ENCODE results near the gene LILRB1. TPM values are rescaled to one million over a fixed set of nuclear protein-coding genes. Genes with fewer than 3 reads are reported as not detected.
"Not testable (repeated sequence)": the region's sequence is repeated elsewhere in the genome, so short reads cannot be mapped to it uniquely, and the experiment has no call there.

Gene LILRB1
- total RNA-seq, 1 donor from 2014 or later = 0.11 TPM

DNA sequence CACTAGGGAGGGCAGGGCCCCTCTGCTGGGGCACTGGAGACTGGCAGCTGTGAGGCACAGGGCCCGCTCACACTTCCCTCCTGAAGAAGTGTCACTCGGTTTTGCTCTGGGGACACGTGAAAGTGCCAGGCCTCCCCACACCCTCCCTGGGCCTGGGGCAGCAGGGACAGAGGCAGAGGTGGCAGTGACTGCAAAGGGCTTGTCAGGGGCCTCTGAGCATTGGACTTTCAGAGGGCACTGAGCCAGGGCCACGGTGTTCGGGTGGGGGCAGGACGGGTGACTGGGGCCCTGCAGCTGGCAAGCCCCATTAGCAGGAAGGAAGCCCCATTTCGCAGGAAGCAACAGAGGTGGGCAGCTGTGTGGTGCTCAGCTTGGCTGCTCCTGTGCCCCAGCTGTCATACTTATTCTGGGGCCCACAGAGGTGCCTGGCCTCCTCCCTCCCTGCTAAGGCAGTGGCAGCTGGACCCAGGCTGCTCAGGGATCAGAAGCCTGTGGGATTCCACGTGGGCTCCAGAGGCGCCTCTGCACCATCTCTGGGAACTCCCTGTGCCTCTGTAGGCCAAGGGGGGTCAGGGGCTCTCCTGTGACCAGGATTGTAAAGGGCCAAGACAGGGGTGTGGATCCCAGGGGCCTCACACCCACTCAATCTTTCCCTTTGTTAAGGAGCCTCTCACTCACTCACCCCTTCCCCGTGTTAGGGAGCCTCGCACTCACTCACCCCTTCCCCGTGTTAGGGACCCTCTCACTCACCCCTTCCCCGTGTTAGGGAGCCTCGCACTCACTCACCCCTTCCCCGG is 5.2 kb upstream of the LILRB1 start:
- intact Hi-C loops (cut with micrococcal nuclease) = not testable (repeated sequence)

DNA sequence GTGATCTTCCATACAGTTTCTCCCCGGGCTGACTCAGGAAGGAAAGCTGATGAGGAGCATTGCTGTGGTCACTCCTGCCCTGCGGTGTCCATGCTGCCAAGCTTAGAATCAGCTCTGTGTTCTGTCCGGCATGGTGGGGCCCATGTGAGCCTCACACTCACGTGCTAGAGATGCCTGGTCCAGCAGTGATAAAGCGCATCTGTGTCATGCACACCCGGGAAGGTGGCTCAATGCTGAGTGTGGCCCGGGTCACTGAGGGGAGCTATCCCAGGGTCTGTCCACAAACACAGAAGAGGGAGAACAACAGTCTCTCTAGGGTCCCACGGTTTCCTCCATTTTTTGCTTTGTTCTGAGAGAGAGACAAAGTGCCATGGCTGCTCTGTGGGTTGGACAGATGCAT is 3.5 kb upstream of the LILRB1 start:
- intact Hi-C loops (cut with micrococcal nuclease) = no loop called here

DNA sequence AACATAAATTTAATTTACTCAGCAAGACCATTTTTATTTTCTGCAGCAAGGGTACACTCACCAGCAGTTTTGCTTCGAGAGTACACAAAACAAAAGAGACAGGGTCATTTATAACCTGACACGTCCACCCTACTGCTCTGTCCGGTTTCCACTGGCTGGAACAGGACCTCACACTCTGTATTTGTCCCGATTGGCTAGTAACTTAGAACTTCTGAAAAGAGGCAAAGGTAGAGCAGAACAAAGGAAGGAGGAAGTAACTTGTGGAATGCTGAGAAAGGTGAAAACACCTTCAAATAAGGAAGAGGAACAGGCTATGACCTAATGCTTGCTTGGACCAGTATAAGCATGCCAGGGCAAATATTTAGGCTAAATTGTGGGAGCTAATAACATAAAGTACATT is 2.4 kb upstream of the LILRB1 start:
- intact Hi-C loops (cut with micrococcal nuclease) = not testable (repeated sequence)

DNA sequence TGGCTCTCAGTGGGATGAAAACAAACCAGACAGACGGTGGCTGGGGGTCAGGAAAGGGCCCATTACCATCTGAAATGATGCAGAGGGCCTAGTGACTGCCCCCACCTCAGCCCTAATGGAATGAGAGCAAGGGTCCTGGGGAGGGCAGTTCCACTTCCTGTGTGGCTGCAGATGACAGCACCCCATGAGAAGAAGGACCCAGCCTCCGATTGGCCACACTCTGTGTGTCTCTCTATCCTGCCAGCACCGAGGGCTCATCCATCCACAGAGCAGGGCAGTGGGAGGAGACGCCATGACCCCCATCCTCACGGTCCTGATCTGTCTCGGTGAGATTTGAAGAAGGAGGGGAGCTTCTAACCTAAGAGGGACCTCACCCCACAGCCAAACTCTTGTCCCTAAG is 498 bp downstream of the LILRB1 start:
- intact Hi-C loops (cut with micrococcal nuclease) = loop anchor here (5.0 kb wide), 1 partner anchor 333 kb away; no protein-coding TSS in a partner anchor

DNA sequence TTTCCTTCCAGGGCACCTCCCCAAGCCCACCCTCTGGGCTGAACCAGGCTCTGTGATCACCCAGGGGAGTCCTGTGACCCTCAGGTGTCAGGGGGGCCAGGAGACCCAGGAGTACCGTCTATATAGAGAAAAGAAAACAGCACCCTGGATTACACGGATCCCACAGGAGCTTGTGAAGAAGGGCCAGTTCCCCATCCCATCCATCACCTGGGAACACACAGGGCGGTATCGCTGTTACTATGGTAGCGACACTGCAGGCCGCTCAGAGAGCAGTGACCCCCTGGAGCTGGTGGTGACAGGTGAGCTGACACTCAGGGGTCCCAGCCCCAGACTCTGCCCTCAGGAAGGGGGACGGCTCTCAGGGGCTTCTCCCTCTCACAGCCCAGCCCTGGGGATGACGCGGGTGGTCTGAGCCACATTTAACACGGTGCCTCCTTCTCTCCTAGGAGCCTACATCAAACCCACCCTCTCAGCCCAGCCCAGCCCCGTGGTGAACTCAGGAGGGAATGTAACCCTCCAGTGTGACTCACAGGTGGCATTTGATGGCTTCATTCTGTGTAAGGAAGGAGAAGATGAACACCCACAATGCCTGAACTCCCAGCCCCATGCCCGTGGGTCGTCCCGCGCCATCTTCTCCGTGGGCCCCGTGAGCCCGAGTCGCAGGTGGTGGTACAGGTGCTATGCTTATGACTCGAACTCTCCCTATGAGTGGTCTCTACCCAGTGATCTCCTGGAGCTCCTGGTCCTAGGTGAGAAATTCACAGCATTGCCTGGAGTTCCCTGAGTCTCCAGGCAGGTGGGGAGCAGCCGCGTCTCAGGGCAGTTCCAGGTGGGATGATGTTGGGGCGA is 1.4 kb downstream of the LILRB1 start:
- intact Hi-C loops (cut with micrococcal nuclease) = loop anchor here (5.0 kb wide), 1 partner anchor 334 kb away; no protein-coding TSS in a partner anchor

DNA sequence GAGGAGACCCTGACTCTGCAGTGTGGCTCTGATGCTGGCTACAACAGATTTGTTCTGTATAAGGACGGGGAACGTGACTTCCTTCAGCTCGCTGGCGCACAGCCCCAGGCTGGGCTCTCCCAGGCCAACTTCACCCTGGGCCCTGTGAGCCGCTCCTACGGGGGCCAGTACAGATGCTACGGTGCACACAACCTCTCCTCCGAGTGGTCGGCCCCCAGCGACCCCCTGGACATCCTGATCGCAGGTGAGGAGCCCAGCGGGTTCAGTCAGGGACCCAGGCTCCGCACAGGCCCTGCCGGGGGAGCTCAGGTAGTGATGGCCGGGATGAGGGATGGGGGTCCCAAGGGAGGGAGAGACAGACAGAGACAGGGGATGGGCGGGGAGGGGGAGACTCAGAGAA is 2.2 kb downstream of the LILRB1 start:
- intact Hi-C loops (cut with micrococcal nuclease) = loop anchor here (5.0 kb wide), 1 partner anchor 335 kb away; no protein-coding TSS in a partner anchor

DNA sequence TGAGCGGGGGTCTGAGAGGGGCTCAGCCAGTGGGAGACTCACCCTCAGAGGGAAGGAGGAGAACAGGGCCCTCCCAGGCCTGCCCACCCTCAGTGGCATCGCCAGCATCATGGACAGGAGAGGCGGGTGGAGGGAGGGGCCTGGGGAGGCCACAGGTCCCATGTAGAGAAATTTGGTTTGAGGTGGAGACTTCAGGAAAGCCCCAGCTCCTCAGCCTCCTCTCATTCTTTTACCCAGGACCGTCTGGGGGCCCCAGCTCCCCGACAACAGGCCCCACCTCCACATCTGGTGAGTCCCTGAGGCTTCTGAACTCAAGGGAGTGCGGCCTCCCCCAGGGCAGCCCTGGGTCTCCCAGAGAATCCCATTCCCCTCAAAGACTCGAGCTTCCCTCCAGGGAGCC is 3.1 kb downstream of the LILRB1 start:
- intact Hi-C loops (cut with micrococcal nuclease) = loop anchor here (5.0 kb wide), 1 partner anchor 336 kb away; no protein-coding TSS in a partner anchor

DNA sequence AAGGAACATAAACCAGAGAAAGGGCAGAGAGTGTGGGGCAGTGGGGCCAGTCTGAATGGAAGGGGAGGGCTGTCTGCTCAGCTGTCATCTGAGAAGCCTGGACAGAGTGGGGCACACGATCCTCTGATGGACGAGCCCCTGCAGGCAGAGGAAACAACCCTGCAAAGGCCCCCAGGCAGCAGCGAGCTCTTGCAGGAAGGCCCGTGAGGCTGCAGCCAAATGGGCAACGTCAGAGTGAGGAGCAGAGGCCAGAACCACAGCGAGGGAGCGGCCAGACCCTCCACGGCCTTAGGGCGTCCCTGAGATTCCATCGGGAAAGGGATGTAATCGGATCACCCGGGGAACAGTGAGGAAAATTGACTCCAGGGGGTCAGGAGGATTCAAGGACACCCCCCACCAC is 5.8 kb downstream of the LILRB1 start:
- intact Hi-C loops (cut with micrococcal nuclease) = not testable (repeated sequence)

DNA sequence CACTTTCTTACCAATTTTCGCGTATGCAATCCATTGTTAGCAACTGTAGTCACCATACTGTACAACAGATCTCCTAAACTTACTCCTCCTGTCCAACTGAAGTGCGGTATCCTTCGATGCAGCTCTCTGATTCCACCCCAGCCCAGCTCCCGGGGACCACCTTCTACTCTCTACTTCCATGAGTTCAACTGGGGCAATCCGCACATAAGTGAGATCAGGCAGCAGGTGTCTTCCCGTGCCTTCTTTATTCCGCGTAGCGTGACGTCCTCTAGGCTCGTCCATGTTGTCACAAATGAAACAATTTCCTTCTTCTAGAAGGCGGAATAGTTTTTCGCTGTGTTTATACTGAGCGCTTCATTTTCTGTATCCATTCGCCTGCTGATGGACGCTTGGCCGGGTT is 8.4 kb downstream of the LILRB1 start:
- intact Hi-C loops (cut with micrococcal nuclease) = no loop called here

DNA sequence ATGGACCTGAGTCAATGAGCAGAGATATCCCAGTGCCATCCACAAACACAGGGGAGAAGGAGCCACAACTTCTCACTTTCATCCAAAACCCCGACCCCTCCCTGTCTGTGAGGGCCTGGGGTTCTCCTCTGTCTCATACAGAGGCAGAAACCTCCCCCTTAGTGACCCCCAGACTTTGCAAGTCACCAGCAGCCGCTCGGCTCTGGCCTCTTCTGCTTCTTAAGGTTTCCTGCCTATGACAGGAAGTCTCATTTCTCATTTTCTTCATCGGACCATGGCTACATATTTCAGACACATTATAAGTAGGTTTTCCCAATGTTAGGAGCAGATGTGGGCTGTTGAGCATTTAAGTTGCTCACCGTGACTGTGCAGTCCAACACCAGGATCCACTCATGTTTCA is 12.7 kb downstream of the LILRB1 start:
- intact Hi-C loops (cut with micrococcal nuclease) = not testable (repeated sequence)

DNA sequence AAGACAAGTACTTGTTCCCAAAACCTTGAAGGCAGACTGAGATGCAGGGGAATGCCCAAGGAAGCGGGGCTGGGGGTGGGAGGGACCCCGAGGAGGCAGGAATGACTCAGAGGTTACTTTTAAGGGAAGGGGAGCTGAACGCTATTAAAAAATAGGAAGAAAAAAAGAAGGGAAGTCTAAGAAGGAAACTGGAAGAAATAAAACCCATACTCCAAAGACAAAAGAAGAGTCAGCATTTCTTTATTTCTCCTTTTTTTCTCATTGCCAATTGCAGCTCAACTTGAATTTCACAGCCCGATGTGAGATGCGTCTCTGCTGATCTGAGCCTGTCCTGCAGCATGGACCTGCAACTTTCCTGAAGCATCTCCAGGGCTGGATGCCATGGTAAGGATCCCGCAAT is 13.3 kb downstream of the LILRB1 start:
- intact Hi-C loops (cut with micrococcal nuclease) = not testable (repeated sequence)

DNA sequence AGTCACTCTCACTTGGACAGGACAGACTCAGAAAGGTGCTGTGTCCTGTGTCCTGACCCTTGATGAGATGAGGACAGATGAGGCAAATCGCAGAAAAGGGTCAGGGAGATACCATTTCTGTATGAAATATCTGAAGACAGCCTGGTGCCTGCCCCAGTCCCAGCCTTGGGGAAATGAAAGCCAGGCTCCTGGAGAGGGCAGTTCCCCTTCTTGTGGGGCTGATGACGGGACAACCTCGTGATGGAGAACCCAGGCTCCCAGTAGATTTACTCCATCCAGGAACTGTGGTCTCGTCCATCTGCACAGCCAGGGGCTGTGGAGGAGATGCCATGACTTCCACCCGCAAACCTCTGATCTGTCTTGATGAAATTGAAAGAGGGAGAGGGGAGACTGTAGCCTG is 13.8 kb downstream of the LILRB1 start:
- intact Hi-C loops (cut with micrococcal nuclease) = no loop called here

DNA sequence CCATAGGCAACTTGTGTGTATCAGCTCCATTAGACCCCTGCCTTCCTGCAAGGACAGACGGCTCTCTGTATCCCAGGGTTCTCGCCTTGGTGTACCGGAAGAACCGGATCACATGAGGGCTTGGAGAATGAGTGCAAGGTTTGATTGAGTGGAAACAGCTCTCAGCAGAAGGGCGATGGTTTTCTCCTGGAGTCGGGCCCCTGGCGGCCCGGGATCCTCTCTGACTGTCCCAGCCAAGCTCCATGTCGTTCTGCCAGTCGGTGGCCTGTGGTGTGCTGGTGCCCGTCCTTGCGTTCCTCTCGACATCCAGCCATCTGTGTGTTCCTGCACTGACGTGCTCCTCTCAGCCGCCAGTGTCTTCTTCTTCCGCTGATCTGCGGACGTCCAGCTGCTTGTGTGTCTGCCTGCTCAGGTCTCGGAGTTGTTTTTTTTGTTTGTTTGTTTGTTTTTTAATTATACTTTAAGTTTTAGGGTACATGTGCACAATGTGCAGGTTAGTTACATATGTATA is 16.1 kb downstream of the LILRB1 start:
- intact Hi-C loops (cut with micrococcal nuclease) = no loop called here

DNA sequence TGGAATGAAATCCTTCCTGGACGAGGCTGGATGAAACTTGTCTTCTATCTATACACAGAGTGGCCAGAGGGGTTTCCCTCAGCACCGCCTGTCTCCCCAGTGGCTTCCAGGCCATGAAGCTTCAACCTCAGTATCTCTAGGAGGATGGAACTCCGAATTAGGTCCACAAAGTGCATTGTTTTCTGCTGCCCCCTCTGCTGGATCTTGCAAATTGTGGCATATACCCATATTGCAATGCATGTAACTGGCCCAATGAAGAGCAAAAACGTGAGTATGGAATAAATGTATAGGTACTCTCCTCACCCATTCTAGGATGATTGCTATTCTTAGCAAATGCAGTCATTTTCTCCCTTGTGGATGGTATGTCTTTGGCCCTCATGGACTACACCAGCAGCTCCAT is 17.8 kb downstream of the LILRB1 start:
- intact Hi-C loops (cut with micrococcal nuclease) = no loop called here

DNA sequence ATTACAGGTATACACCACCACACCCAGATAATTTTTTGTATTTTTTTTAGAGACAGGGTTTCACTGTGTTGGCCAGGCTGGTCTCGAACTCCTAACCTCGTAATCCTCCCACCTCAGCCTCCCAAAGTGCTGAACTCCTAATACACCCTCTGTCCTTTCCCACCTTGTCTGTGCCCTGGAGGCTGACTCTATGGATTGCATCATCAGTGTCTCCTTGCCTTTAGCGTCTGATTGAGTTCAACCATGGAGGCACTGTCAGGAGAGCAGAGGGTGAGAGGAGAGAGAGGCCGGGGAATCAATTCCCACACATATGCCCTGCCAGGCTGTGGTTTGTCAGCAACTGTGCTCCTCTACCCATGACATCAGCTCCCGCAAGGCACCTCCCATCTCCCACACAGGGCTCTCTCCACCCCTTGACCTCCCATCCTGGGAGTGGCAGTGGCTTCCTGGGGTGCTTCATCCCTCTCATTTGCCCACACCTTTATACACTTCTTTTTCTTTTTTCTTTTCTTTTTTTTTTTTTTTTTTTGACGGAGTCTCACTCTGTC is 19.9 kb downstream of the LILRB1 start:
- intact Hi-C loops (cut with micrococcal nuclease) = no loop called here

DNA sequence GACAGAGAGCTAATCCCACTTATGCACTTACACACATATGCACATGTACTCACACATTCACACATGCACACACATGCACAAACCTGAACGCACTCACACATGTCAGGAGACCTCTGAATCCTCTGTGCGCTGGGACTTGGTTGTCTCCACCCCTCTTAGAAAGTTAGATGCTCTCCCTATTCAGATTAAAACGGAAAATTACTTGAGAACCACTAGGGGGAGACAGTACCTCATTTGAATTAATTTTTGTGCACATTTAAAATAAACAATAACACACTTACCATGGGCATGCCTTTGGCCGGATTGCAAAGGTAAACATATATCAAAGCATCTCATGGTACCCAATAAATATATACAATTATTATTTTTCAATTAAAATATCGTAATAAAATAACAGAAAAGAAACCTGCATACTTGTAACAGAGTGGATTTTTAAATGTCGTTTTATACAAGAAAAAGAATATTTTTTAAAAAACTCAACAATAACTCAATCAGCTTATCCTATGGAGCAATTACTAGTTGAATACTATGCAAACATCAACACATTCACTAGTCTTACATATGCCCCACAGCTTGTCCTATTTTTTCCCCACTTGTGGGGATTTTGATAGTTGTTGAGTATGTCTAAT is 23.0 kb downstream of the LILRB1 start:
- intact Hi-C loops (cut with micrococcal nuclease) = no loop called here

DNA sequence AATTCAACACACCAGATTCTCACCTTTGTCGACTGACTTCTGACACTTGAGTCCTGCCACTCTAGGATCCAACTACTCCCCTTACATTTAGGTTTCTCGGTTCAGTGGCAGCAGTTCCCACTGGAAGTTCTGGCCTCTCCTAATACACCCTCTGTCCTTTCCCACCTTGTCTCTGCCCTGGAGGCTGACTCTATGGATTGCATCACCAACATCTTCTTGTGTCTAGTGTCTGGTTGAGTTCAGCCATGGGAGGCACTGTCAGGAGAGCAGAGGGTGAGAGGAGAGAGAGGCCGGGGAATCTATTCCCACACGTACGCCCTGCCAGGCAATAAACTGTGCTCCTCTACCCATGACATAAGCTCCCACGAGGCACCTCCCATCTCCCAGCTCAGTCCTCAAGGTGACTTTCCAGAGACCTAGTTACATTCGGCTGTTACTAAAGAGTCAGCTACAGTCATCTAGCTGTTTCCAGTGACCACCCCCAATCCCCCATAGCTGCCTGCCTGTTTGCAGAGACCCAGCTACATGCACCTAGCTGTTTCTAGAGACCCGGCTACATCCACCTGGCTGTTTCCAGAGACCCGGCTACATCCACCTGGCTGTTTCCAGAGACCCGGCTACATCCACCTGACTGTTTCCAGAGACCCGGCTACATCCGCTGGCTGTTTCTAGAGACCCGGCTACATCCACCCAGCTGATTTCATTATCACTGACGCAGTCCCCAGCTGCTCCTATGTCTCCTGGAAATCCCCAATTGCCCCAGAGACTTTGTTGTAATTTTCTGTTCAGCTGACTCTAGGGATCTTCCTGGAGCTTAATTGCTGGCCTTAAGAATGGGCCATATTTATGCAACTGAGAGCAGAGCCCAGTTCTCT is 24.4 kb downstream of the LILRB1 start:
- intact Hi-C loops (cut with micrococcal nuclease) = no loop called here

DNA sequence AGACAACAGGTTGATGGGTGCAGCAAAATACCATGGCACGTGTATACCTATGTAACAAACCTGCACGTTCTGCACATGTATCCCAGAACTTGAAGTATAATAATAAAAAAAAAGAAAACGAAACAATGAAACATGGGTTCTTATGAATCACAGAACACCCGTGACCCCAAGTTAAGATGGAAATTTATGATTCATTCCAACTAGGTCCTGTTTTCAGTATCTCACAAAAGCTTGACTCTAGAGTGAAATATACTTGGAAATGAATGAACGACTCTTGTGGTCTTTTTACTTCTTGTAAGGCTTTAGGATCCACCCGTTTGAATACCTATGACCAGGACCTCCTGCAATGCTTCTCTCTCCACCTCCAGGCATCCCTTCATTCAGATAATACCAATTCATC is 29.0 kb downstream of the LILRB1 start:
- intact Hi-C loops (cut with micrococcal nuclease) = no loop called here

DNA sequence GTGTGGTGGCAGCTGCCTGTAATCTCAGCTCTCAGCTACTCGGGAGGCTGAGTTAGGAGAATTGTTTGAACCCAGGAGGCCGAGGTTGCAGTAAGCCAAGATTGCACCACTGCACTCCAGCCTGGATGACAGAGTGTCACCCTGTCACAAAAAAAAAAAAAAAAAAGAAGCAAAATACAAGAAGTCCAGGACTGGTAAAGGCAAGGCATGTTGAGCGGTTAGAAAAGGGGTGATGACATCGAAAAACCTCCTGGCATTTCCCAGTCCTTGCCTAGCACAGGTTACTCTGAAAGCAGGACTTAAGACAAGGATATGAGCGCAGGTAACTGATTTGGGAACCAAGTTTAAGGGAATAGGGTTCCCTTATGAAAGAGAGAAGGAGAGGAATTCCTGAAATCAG is 30.0 kb downstream of the LILRB1 start:
- intact Hi-C loops (cut with micrococcal nuclease) = no loop called here

DNA sequence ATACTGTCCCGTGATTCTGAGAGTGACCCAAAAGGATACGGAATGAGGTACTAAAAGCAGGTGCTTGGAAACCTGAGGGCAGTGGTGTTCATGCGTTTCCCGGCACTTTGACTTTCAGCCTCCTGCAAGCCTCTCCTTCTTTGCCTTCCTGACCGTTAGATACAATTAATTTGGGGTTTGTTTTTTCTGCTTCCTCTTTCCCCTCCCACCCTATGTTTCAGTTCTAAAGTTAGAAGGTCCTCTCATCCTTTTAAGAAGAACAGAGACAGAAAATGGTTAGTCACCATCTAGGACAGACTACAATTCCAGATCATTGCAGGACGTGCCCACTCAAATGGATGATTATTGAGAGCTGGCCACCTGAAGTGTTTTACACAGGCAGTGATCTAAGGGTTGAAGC is 30.7 kb downstream of the LILRB1 start:
- intact Hi-C loops (cut with micrococcal nuclease) = no loop called here
